ENCODE results near the gene PPM1A.

- TF ChIP-seq CTCF (IDR thresholded peaks at IDR 0.05), result no peak
- no peak for TF ChIP-seq POLR2A (IDR thresholded peaks at IDR 0.05)
These were observed 23.2 kb downstream of the PPM1A start for GRCh38 chr14:60272177-60272576.
